ENCODE results near the gene BRIP1. TPM values are rescaled to one million over a fixed set of nuclear protein-coding genes. Genes with fewer than 3 reads are reported as not detected.

The BRIP1 gene
- total and polyA plus RNA-seq, 9 of the 15 experiments (the other 6 are each of a cell fraction or from before 2014, with no cell fraction given) = 2.4 to 17.5 (median 11.2) TPM

DNA sequence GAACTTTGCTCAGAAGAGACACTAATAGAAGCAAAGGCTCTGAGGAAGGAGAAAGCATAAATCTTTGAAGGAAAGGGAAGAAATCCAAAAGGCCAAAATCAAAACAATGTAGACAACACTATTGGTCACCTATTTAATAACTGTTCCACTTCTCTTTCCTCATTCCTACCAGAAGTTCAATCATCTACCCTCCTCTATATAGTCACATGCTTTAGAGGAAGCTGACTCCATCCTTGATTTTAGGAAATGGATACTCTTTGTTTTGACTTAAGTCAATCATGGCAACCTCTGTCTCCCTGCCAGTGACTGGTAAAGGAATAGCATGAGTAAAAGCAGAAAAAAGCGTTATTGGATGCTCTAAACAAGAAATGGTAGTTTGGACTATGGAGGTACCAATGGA, 7.3 kb downstream of the BRIP1 start:
- CTCF ChIA-PET (ENCODE audit: low intra/inter-chr PET ratio) = no interaction called here
- TF ChIP-seq, protein P1, sequence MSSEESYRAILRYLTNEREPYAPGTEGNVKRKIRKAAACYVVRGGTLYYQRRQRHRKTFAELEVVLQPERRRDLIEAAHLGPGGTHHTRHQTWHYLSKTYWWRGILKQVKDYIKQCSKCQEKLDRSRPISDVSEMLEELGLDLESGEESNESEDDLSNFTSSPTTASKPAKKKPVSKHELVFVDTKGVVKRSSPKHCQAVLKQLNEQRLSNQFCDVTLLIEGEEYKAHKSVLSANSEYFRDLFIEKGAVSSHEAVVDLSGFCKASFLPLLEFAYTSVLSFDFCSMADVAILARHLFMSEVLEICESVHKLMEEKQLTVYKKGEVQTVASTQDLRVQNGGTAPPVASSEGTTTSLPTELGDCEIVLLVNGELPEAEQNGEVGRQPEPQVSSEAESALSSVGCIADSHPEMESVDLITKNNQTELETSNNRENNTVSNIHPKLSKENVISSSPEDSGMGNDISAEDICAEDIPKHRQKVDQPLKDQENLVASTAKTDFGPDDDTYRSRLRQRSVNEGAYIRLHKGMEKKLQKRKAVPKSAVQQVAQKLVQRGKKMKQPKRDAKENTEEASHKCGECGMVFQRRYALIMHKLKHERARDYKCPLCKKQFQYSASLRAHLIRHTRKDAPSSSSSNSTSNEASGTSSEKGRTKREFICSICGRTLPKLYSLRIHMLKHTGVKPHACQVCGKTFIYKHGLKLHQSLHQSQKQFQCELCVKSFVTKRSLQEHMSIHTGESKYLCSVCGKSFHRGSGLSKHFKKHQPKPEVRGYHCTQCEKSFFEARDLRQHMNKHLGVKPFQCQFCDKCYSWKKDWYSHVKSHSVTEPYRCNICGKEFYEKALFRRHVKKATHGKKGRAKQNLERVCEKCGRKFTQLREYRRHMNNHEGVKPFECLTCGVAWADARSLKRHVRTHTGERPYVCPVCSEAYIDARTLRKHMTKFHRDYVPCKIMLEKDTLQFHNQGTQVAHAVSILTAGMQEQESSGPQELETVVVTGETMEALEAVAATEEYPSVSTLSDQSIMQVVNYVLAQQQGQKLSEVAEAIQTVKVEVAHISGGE (CRISPR knock-in tag; IDR thresholded peaks at IDR 0.05) = peak in 1 of 3 experiments; percentile 76; a peak in 2 of 6 replicates
- TF ChIP-seq, protein P2, sequence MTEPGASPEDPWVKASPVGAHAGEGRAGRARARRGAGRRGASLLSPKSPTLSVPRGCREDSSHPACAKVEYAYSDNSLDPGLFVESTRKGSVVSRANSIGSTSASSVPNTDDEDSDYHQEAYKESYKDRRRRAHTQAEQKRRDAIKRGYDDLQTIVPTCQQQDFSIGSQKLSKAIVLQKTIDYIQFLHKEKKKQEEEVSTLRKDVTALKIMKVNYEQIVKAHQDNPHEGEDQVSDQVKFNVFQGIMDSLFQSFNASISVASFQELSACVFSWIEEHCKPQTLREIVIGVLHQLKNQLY (CRISPR knock-in tag; conservative IDR thresholded peaks at IDR 0.05) = no peak
- TF ChIP-seq, protein P3, sequence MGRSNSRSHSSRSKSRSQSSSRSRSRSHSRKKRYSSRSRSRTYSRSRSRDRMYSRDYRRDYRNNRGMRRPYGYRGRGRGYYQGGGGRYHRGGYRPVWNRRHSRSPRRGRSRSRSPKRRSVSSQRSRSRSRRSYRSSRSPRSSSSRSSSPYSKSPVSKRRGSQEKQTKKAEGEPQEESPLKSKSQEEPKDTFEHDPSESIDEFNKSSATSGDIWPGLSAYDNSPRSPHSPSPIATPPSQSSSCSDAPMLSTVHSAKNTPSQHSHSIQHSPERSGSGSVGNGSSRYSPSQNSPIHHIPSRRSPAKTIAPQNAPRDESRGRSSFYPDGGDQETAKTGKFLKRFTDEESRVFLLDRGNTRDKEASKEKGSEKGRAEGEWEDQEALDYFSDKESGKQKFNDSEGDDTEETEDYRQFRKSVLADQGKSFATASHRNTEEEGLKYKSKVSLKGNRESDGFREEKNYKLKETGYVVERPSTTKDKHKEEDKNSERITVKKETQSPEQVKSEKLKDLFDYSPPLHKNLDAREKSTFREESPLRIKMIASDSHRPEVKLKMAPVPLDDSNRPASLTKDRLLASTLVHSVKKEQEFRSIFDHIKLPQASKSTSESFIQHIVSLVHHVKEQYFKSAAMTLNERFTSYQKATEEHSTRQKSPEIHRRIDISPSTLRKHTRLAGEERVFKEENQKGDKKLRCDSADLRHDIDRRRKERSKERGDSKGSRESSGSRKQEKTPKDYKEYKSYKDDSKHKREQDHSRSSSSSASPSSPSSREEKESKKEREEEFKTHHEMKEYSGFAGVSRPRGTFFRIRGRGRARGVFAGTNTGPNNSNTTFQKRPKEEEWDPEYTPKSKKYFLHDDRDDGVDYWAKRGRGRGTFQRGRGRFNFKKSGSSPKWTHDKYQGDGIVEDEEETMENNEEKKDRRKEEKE (IDR thresholded peaks at IDR 0.05; ENCODE audit: borderline replicate concordance in 1 of 2, control insufficient read depth in 1 of 2, low read depth in 2 of 2, low read length in 1 of 2) = peak in 1 of 2 experiments; percentile 24; a peak in 1 of 4 replicates
- TF ChIP-seq, protein P4, sequence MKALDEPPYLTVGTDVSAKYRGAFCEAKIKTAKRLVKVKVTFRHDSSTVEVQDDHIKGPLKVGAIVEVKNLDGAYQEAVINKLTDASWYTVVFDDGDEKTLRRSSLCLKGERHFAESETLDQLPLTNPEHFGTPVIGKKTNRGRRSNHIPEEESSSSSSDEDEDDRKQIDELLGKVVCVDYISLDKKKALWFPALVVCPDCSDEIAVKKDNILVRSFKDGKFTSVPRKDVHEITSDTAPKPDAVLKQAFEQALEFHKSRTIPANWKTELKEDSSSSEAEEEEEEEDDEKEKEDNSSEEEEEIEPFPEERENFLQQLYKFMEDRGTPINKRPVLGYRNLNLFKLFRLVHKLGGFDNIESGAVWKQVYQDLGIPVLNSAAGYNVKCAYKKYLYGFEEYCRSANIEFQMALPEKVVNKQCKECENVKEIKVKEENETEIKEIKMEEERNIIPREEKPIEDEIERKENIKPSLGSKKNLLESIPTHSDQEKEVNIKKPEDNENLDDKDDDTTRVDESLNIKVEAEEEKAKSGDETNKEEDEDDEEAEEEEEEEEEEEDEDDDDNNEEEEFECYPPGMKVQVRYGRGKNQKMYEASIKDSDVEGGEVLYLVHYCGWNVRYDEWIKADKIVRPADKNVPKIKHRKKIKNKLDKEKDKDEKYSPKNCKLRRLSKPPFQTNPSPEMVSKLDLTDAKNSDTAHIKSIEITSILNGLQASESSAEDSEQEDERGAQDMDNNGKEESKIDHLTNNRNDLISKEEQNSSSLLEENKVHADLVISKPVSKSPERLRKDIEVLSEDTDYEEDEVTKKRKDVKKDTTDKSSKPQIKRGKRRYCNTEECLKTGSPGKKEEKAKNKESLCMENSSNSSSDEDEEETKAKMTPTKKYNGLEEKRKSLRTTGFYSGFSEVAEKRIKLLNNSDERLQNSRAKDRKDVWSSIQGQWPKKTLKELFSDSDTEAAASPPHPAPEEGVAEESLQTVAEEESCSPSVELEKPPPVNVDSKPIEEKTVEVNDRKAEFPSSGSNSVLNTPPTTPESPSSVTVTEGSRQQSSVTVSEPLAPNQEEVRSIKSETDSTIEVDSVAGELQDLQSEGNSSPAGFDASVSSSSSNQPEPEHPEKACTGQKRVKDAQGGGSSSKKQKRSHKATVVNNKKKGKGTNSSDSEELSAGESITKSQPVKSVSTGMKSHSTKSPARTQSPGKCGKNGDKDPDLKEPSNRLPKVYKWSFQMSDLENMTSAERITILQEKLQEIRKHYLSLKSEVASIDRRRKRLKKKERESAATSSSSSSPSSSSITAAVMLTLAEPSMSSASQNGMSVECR (CRISPR knock-in tag; IDR thresholded peaks at IDR 0.05) = no peak
- no peak for TF ChIP-seq SMAD2 (IDR thresholded peaks at IDR 0.05; ENCODE audit: low read depth, low read length)
- Histone ChIP-seq H3K4me1 (replicated peaks in 1 of 2; ENCODE audit: control insufficient read depth in 2 of 2, insufficient read depth in 2 of 2, low read length in 2 of 2) (no peaks in the 10 kb centered on the region; a peak in 1 of 5 replicates), H3K79me2 (ENCODE audit: control insufficient read depth, insufficient read depth, low read length) (0 out of 3 replicates have a peak, but pooled peaks cover 2% of the 10 kb centered on the region), H2AFZ (ENCODE audit: low read depth, low read length) (no peak overlapping the region), H3K9me3 (replicated peaks; ENCODE audit: control insufficient read depth, insufficient read depth, low read depth, low read length) (no peaks in the 10 kb centered on the region), H3K9ac (ENCODE audit: insufficient read depth in 1 of 2, low read depth in 2 of 2, low read length in 2 of 2) (no peak overlapping the region), H3K27me3 (ENCODE audit: control insufficient read depth in 2 of 2, insufficient read depth in 2 of 2, low read length in 2 of 2) (no peaks in the 10 kb centered on the region), H3K4me2 (ENCODE audit: insufficient read depth, low read length) (no peak overlapping the region), H3K9me1 (ENCODE audit: control insufficient read depth, insufficient read depth, low read length) (no peaks in the 10 kb centered on the region), H3K4me3 (no peak overlapping the region), H4K20me1 (replicated peaks; ENCODE audit: control insufficient read depth, insufficient read depth, low read length) (no peaks in the 10 kb centered on the region), H3K36me3 (ENCODE audit: control insufficient read depth, insufficient read depth, low read length) (peaks cover 63% of the 10 kb centered on the region), H3K27ac (ENCODE audit: extremely low read depth, low read depth, low read length) (no peak overlapping the region)
- intact Hi-C loops (cut with micrococcal nuclease) (no loop called here), in situ Hi-C loops (cut with MboI) (no loop called here)
- ATAC-seq (no peak), FAIRE-seq (no peak), DNase-seq (ENCODE audit: extremely low read depth in 1 of 4, low spot score in 3 of 4) (no peak)
- no TSS peak for BruUV-seq (replicated peaks)
- 86% methylated on average over 1 of the region's 1 CpG for WGBS (ENCODE audit: insufficient coverage, low coverage, missing lambda C conversion rate)
- POLR2A ChIA-PET = no interaction called here
